Activated T-helper 17 cell treated with anti-CD3 and anti-CD28 coated beads, Interleukin-2, amount 50 U/mL, for 72 hours (primary cell): ENCODE data around the gene LARGE1. TPM values are rescaled to one million over a fixed set of nuclear protein-coding genes. Genes with fewer than 3 reads are reported as not detected.

ENCODE experiments used
- ATAC-seq: fragments of 150-1000 bp; cut with Tn5 transposase; replicated peaks from 2 replicates; pipeline ENCODE4 v1.10.0; 2021; ENCODE audit warnings: mild to moderate bottlenecking, moderate library complexity
- H3K27ac Mint-ChIP-seq: one replicate; pipeline ENCODE4 v1.8.0; 2022; ENCODE audit warnings: mixed read lengths
- H3K27me3 Mint-ChIP-seq: one replicate; pipeline ENCODE4 v1.8.0; 2022; ENCODE audit warnings: mixed read lengths
- H3K36me3 Mint-ChIP-seq: one replicate; pipeline ENCODE4 v1.8.0; 2022; ENCODE audit warnings: low read depth, mild to moderate bottlenecking, mixed read lengths
- H3K4me1 Mint-ChIP-seq: one replicate; pipeline ENCODE4 v1.8.0; 2022; ENCODE audit warnings: mixed read lengths
- H3K4me3 Mint-ChIP-seq: one replicate; pipeline ENCODE4 v1.8.0; 2022; ENCODE audit warnings: mild to moderate bottlenecking, mixed read lengths
- H3K9me3 Mint-ChIP-seq: one replicate; pipeline ENCODE4 v1.8.0; 2022; ENCODE audit warnings: mixed read lengths
- total RNA-seq, 2 donors: library from RNA; stranded (reverse); gene quantifications; one replicate each; pipeline ENCODE4 v1.2.3, GENCODE V29; 2022

The LARGE1 gene
- total RNA-seq, 2 donors from 2014 or later: 0.45 to 0.73 TPM

- Mint-ChIP-seq H3K4me3 (no peak overlapping the region), H3K36me3 (no peaks in the 10 kb centered on the region), H3K27ac (no peak overlapping the region), H3K9me3 (peaks cover 20% of the 10 kb centered on the region), H3K27me3 (no peaks in the 10 kb centered on the region), H3K4me1 (no peaks in the 10 kb centered on the region)
- no peak for ATAC-seq
Measured at GRCh38 chr22:33758961-33759360, 161.3 kb downstream of the LARGE1 start.

- Mint-ChIP-seq H3K27me3 (no peaks in the 10 kb centered on the region), H3K4me1 (no peaks in the 10 kb centered on the region), H3K36me3 (no peaks in the 10 kb centered on the region), H3K27ac (no peak overlapping the region), H3K4me3 (no peak overlapping the region), H3K9me3 (peaks cover 20% of the 10 kb centered on the region)
- no peak for ATAC-seq
Measured at GRCh38 chr22:33757802-33758483, 162.3 kb downstream of the LARGE1 start.

DNA sequence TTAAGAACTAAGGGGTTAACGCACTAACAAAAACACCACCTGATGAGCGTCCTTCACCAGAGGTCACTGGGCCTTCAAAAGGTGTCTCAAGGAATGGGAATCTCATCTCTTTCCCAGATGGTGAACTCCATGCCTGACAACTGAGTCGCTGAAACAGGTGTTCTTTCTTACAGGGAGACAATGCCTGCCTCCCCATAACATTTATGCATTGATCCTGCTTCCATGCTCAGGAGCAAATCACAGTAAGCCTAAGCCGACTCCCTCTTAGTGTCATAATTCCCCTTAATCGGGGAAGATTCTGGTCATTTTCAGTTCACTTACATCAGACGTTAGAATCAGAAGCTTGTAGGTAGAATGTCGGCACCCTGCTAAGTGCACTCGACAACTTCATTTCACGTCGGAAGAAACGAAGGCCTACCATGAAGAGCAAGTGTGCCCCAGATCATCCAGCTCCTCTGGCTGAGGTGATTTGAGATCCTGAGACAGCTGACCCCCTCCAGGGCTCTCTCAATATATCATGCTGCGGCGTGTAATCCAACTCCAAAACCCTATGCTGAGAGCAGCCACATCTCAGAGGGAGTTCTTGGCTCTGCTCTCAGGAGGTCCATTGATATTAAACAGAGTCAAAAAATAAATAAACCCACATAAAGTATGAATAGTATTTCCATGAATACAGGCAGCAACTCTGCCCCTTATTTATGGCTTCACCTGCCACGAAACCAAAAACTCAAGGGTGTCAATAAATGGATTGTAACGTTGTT is 163.1 kb downstream of the LARGE1 start:
- Mint-ChIP-seq H3K27me3 (no peaks in the 10 kb centered on the region), H3K9me3 (peaks cover 18% of the 10 kb centered on the region)

DNA sequence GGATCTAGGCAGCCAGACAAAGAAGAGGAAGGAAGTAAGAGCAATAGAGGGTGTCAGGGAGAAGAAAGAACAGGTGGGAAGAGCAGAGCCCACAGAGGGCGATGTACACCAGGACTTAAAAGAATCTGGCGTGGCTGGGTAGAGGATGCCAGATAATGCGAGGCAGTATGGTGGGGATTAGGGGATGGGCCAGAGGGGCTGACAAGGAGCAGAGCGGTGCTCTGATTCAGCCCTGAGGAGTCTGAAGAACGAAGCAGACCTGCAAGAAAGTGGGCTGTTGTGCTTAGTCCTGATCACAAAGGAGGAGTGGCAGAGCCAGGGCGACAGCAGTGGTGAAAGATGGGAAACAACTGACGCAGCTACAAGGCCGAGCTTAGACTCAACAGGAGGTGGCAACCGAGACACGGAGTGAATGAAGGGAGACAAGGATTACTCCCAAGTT is 163.7 kb downstream of the LARGE1 start:
- Mint-ChIP-seq H3K27ac (no peak overlapping the region), H3K27me3 (no peaks in the 10 kb centered on the region), H3K36me3 (no peaks in the 10 kb centered on the region), H3K4me3 (no peak overlapping the region), H3K9me3 (peaks cover 15% of the 10 kb centered on the region), H3K4me1 (no peaks in the 10 kb centered on the region)
- no peak for ATAC-seq

More for the DNA sequence above, 163.1 kb downstream of the LARGE1 start:
- Mint-ChIP-seq H3K27ac (no peak overlapping the region), H3K4me1 (no peaks in the 10 kb centered on the region), H3K4me3 (no peak overlapping the region), H3K36me3 (no peaks in the 10 kb centered on the region)
- ATAC-seq: no peak

DNA sequence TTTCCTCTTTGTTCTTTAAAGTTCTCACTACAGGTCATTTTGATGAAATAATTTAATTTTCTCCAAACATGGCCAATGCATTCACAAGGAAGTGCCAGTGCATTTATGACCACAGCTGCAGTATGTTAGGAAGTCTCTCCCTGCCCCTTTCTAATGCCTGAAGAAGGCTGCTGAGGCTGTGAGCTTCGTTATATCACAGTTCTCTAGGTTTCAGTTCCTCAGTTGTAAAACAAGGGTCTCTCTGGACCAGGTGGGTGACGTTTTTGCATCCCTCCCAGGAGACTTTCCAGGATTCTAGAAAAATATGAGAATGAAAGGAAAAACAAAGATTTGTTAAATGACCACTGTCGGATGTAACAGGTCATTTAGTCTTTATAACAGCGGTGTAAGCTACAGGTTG is 171.6 kb downstream of the LARGE1 start:
- H3K27me3 Mint-ChIP-seq: no peaks in the 10 kb centered on the region
- peaks cover 13% of the 10 kb centered on the region for H3K9me3 Mint-ChIP-seq
- no peak overlapping the region for H3K4me3 Mint-ChIP-seq
- ATAC-seq: no peak
- H3K36me3 Mint-ChIP-seq: no peaks in the 10 kb centered on the region
- no peaks in the 10 kb centered on the region for H3K4me1 Mint-ChIP-seq
- H3K27ac Mint-ChIP-seq: no peak overlapping the region

GRCh38 chr22:33747576-33748180 is 172.6 kb downstream of the LARGE1 start:
- peaks cover 18% of the 10 kb centered on the region for H3K9me3 Mint-ChIP-seq
- no peaks in the 10 kb centered on the region for H3K36me3 Mint-ChIP-seq
- ATAC-seq: no peak
- no peak overlapping the region for H3K27ac Mint-ChIP-seq
- H3K4me1 Mint-ChIP-seq: no peaks in the 10 kb centered on the region
- no peaks in the 10 kb centered on the region for H3K27me3 Mint-ChIP-seq
- H3K4me3 Mint-ChIP-seq: no peak overlapping the region

DNA sequence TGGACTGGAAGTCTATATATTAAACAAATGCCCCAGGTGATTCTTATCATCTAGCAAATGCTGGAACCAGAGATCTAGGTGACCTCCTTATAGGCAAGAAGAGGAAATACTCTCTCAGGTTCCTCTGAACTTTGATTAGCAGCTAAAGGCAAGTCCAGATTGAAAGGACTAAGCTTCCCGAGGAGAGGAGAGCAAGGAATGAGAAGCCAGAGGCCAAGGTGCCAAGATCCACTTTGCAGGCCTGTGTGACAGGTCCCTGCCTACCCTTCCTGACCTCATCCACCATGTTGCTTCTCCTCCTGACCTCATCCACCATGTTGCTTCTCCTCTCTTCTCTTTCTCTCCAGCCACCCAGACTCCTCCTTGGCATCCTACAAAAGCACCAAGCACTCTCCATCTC is 173.2 kb downstream of the LARGE1 start:
- no peaks in the 10 kb centered on the region for H3K4me1 Mint-ChIP-seq
- H3K36me3 Mint-ChIP-seq: no peaks in the 10 kb centered on the region
- ATAC-seq: no peak
- no peak overlapping the region for H3K4me3 Mint-ChIP-seq
- H3K9me3 Mint-ChIP-seq: peaks cover 18% of the 10 kb centered on the region
- H3K27ac Mint-ChIP-seq: no peak overlapping the region
- no peaks in the 10 kb centered on the region for H3K27me3 Mint-ChIP-seq

- Mint-ChIP-seq H3K9me3 (peaks cover 18% of the 10 kb centered on the region), H3K36me3 (no peaks in the 10 kb centered on the region), H3K27me3 (no peaks in the 10 kb centered on the region), H3K4me1 (no peaks in the 10 kb centered on the region), H3K4me3 (no peak overlapping the region), H3K27ac (no peak overlapping the region)
- no peak for ATAC-seq
Measured at GRCh38 chr22:33746501-33746928, 173.8 kb downstream of the LARGE1 start.

DNA sequence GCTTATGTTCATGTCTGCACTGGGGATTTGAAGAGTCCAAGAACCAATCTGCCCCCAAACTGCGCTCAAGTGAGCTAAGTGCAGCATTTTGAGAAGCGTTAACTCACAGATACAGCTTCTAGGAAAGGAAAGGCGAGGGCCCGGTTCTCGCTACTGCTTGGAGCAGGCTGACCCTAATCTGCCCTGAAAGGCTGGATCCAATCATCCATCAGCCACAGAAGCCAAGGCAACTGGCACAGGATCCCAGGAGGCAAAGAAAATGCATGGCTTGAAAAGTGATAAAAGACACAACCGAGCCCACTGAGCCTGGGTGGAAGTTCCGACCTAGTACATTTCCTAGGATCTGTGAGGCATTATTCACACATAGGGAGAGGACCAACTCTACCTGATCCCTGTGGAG is 174.8 kb downstream of the LARGE1 start:
- no peak for ATAC-seq
- peaks cover 18% of the 10 kb centered on the region for H3K9me3 Mint-ChIP-seq
- no peaks in the 10 kb centered on the region for H3K27me3 Mint-ChIP-seq
- no peak overlapping the region for H3K4me3 Mint-ChIP-seq
- H3K27ac Mint-ChIP-seq: no peak overlapping the region
- no peaks in the 10 kb centered on the region for H3K36me3 Mint-ChIP-seq
- H3K4me1 Mint-ChIP-seq: no peaks in the 10 kb centered on the region

- Mint-ChIP-seq H3K27me3 (no peaks in the 10 kb centered on the region), H3K4me3 (no peak overlapping the region), H3K36me3 (no peaks in the 10 kb centered on the region), H3K27ac (no peak overlapping the region), H3K9me3 (peaks cover 17% of the 10 kb centered on the region), H3K4me1 (no peaks in the 10 kb centered on the region)
- no peak for ATAC-seq
Measured at GRCh38 chr22:33743756-33744155, 176.5 kb downstream of the LARGE1 start.

GRCh38 chr22:33741025-33741424 is 179.3 kb downstream of the LARGE1 start:
- no peak for ATAC-seq
- H3K4me1 Mint-ChIP-seq: no peaks in the 10 kb centered on the region
- no peak overlapping the region for H3K4me3 Mint-ChIP-seq
- H3K27me3 Mint-ChIP-seq: no peaks in the 10 kb centered on the region
- peaks cover 19% of the 10 kb centered on the region for H3K9me3 Mint-ChIP-seq
- H3K27ac Mint-ChIP-seq: no peak overlapping the region
- no peaks in the 10 kb centered on the region for H3K36me3 Mint-ChIP-seq

GRCh38 chr22:33739516-33739915 is 180.8 kb downstream of the LARGE1 start:
- peaks cover 17% of the 10 kb centered on the region for H3K9me3 Mint-ChIP-seq
- H3K4me1 Mint-ChIP-seq: no peaks in the 10 kb centered on the region
- no peaks in the 10 kb centered on the region for H3K36me3 Mint-ChIP-seq
- ATAC-seq: no peak
- no peaks in the 10 kb centered on the region for H3K27me3 Mint-ChIP-seq
- no peak overlapping the region for H3K4me3 Mint-ChIP-seq
- no peak overlapping the region for H3K27ac Mint-ChIP-seq

DNA sequence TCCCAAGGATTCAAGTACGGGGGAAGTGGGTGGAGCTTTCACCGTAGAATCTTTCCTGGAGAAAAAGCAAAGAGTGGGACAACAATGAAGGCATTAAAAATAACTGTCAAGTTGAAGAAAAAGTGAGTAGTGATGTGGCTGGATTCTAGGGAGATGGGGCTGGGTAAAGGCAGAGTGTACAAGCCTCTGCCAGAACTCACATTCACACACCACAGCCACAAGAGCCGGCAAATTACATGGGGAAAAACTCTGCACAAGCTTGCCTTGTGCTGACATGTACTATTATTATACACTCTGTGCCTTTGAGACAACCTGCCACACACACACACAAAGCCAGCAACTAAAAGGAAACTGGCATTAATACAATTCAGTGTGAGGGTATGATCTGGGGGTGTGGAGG is 182.6 kb downstream of the LARGE1 start:
- Mint-ChIP-seq H3K27ac (no peak overlapping the region), H3K9me3 (peaks cover 9% of the 10 kb centered on the region), H3K4me3 (no peak overlapping the region), H3K36me3 (no peaks in the 10 kb centered on the region), H3K27me3 (no peaks in the 10 kb centered on the region), H3K4me1 (no peaks in the 10 kb centered on the region)
- ATAC-seq: no peak

GRCh38 chr22:33735978-33736377 is 184.3 kb downstream of the LARGE1 start:
- H3K27ac Mint-ChIP-seq: no peak overlapping the region
- no peak for ATAC-seq
- peaks cover 14% of the 10 kb centered on the region for H3K9me3 Mint-ChIP-seq
- H3K36me3 Mint-ChIP-seq: no peaks in the 10 kb centered on the region
- no peak overlapping the region for H3K4me3 Mint-ChIP-seq
- H3K4me1 Mint-ChIP-seq: no peaks in the 10 kb centered on the region
- no peaks in the 10 kb centered on the region for H3K27me3 Mint-ChIP-seq

DNA sequence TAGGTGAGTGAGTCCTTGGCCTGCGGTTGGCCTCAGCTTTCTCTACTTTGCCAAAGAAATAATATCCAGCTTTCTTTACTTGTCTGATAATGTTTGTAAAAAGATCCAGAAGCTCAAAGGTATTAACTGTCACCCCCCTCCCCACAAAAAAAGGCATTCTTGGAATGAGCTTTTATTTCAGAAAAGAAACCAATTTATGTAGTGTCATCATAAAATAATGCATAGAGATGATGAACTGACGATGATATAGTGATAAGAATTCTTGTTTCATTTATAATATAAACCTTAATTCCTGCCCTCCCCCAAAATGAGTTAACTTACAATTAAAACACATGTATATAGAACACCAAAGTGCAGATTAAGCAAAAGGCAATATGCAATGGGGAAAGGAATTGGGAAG is 191.4 kb downstream of the LARGE1 start:
- Mint-ChIP-seq H3K4me1 (no peaks in the 10 kb centered on the region), H3K27ac (no peak overlapping the region), H3K36me3 (no peaks in the 10 kb centered on the region), H3K9me3 (peaks cover 12% of the 10 kb centered on the region), H3K27me3 (no peaks in the 10 kb centered on the region), H3K4me3 (no peak overlapping the region)
- ATAC-seq: no peak
